Gastrocnemius medialis (tissue), 4 donors: Measurements from ENCODE around the gene CDC14B. TPM values are rescaled to one million over a fixed set of nuclear protein-coding genes. Genes with fewer than 3 reads are reported as not detected.

Experiments
- ATAC-seq, 2 donors: fragments of 150-250 bp; one replicate each; pipeline ENCODE4 v1.9.1; 2016
- DNase-seq, 2 donors: peaks; one replicate each; pipeline ENCODE4 v3.0.0-alpha.2; 2019
- H3K27ac ChIP-seq, 4 donors: fragments of 200-600 bp; sonication (generic); 1 replicate in 1 of 4; 2 replicates in 3 of 4; pipeline ENCODE4 v1.5.1; 2016 to 2018; ENCODE audit warnings: mild to moderate bottlenecking in 2 of 4, moderate library complexity in 1 of 4
- H3K27me3 ChIP-seq, 3 donors: fragments of 200-600 bp; sonication (generic) in 2 of 3; 1 replicate in 1 of 3; 2 replicates in 2 of 3; pipeline versions ENCODE4 v1.5.1 to v1.6.0; 2016 to 2019; ENCODE audit warnings: mild to moderate bottlenecking in 1 of 3, moderate library complexity in 1 of 3
- H3K36me3 ChIP-seq, 2 donors: fragments of 200-600 bp; sonication (generic) in 1 of 2; one replicate each; pipeline ENCODE4 v1.5.1; 2017 to 2018
- H3K4me1 ChIP-seq, 2 donors: fragments of 200-600 bp; sonication (generic) in 1 of 2; one replicate each; pipeline ENCODE4 v1.5.1; 2016 to 2017; ENCODE audit warnings: mild to moderate bottlenecking in 2 of 2
- H3K4me3 ChIP-seq, 4 donors: fragments of 200-600 bp; sonication (generic) in 3 of 4; 1 replicate in 1 of 4; 2 replicates in 3 of 4; pipeline ENCODE4 v1.5.1; 2016 to 2019; ENCODE audit warnings: mild to moderate bottlenecking in 2 of 4
- H3K9me3 ChIP-seq, 3 donors: fragments of 200-600 bp; sonication (generic) in 2 of 3; 1 replicate in 1 of 3; 2 replicates in 2 of 3; pipeline ENCODE4 v1.5.1; 2016 to 2019
- CTCF ChIP-seq, 5 experiments: fragments of 450-650 bp in 3 of 5; fragments of 200-600 bp in 2 of 5; sonication (generic) in 2 of 5; IDR thresholded peaks in 4 of 5; conservative IDR thresholded peaks in 1 of 5; 1 replicate in 4 of 5; 2 replicates in 1 of 5; pipeline ENCODE4 v1.5.1; 2016 to 2019; ENCODE audit warnings: antibody characterized with exemption in 5 of 5, mild to moderate bottlenecking in 3 of 5, moderate library complexity in 3 of 5
- POLR2A ChIP-seq, 2 donors: fragments of 450-650 bp; IDR thresholded peaks; one replicate each; pipeline ENCODE4 v1.6.1; 2017; ENCODE audit warnings: antibody characterized with exemption in 2 of 2, mild to moderate bottlenecking in 2 of 2, moderate library complexity in 2 of 2
- in situ Hi-C, 4 donors: fragments of 200-750 bp; cut with MboI; loops; one replicate each; pipeline versions ENCODE4 v1.15.0 to v1.8.0; 2017; ENCODE audit warnings: low sequenced_read_pairs in 4 of 4
- intact Hi-C: fragments of 100-400 bp; cut with DNase I; formaldehyde crosslinking; loops from one replicate; pipeline ENCODE4 v1.15.1; 2023; ENCODE audit warnings: low total_unique reads
- total RNA-seq, 4 donors: library from RNA; depleted of rRNA; stranded (reverse); fragments of >200 nt; gene quantifications; one replicate each; pipeline versions ENCODE4 v1.1.0 to v1.2.3, GENCODE V29; 2016

CDC14B gene
- total RNA-seq, 4 donors from 2014 or later = 2.0 to 9.4 (median 5.5) TPM

DNA sequence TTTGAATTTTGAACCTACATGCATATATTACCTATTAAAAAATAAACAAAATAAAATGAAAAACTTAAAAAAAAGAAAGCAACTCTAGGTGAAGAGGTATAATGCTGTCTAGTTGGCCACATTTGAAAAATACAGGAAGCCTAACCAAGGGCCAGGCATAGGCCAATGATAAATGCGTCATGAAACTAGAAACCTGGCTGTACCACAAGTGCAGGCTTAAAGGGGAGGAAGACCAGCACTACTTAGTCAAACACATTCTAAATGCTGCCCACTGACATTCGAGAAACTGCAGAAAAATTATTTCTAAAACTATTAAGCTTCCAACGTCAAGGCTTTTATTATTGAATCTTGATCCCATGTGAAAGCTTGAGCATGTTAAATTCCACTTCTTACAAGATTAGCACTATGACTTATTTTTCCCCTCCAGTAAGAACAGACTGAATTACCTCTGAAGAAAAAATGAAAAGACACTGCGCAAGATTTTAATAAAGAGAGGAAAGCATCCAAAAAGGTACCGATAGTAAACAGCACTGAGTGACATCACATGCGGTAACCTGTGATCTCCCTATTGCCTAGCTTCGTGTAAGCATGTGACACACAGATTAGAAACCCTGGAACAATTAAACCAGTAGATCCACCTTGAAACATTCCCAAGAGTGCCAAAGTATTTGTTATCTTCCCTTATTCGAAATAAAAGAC is 16.2 kb downstream of the CDC14B start:
- no peaks in the 10 kb centered on the region for H3K9me3 ChIP-seq
- intact Hi-C loops = loop anchor here (1.0 kb wide), 1 partner anchor 43 kb away; no protein-coding TSS in a partner anchor
- H3K27ac ChIP-seq = peak overlapping the region; percentile 73 to 84 (median 78)
- in situ Hi-C loops = loop anchor here in 1 of 4 donors (10.0 kb wide), 1 partner anchor 51 kb away; the partner anchor contains the start of gene PRXL2C
- DNase-seq (peak; percentile 18 to 38), ATAC-seq (peak; percentile 89 to 92)
- peak overlapping the region; percentile 10 to 37 (median 27) for H3K4me3 ChIP-seq
- H3K27me3 ChIP-seq = no peaks in the 10 kb centered on the region
- peaks cover 7 to 13% of the 10 kb centered on the region in 2 donors for H3K4me1 ChIP-seq
- no peaks in the 10 kb centered on the region for H3K36me3 ChIP-seq
- TF ChIP-seq CTCF (IDR thresholded peaks at IDR 0.05 in 4 of 5, conservative IDR thresholded peaks at IDR 0.05 in 1 of 5) (no peak), POLR2A (IDR thresholded peaks at IDR 0.05) (peak in 1 of 2 donors; percentile 24)

DNA sequence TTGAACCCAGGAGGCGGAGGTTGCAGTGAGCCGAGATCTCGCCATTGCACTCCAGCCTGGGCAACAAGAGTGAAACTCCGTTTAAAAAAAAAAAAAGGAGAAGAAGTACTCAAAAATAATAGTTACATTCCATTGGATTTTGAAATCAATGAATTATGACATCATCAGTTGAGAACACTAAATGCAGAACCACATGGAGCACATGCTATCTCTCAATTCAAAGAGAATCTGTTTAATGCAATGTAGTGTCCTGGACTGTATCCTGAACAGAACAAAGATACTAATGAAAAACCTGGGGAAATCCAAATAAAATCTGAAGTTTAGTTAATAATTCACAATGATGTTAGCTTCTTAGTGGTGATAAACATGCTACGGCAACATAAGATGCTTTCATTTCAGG is 20.3 kb downstream of the CDC14B start:
- intact Hi-C loops (no loop called here), in situ Hi-C loops (no loop called here)
- Histone ChIP-seq H3K27ac (no peak overlapping the region), H3K4me1 (peaks cover 7 to 13% of the 10 kb centered on the region in 2 donors), H3K27me3 (no peaks in the 10 kb centered on the region), H3K9me3 (no peaks in the 10 kb centered on the region), H3K36me3 (no peaks in the 10 kb centered on the region), H3K4me3 (no peak overlapping the region)
- no peak for TF ChIP-seq POLR2A (IDR thresholded peaks at IDR 0.05)
- no peak for TF ChIP-seq CTCF (IDR thresholded peaks at IDR 0.05 in 4 of 5, conservative IDR thresholded peaks at IDR 0.05 in 1 of 5)
- DNase-seq (no peak), ATAC-seq (no peak)

DNA sequence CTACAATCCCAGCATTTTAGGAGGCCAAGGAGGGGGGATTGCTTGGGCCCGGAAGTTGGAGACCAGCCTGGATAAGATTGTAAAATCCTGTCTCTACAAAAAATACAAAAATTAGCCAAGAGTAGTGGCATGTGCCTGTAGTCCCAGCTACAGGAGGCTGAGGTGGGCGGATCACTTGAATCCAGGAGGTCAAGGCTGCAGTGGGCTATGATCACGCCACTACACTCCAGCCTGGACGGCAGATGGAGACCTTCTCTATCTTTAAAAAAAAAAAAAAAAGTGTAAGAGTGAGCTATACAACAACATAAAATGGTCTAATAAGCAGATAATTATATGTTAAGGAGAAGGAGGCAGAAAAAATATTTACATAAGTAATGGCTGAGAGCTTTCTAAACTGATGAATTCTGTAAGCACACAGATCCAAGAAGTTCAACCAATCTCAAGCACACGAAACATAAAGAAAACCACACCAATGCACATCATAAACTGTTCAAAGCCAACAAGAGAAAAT is 23.0 kb downstream of the CDC14B start:
- Histone ChIP-seq H3K27me3 (no peaks in the 10 kb centered on the region), H3K36me3 (no peaks in the 10 kb centered on the region), H3K4me1 (no peaks in the 10 kb centered on the region), H3K4me3 (no peak overlapping the region), H3K9me3 (no peaks in the 10 kb centered on the region), H3K27ac (no peak overlapping the region)
- DNase-seq (no peak), ATAC-seq (no peak)
- TF ChIP-seq CTCF (IDR thresholded peaks at IDR 0.05 in 4 of 5, conservative IDR thresholded peaks at IDR 0.05 in 1 of 5) (no peak), POLR2A (IDR thresholded peaks at IDR 0.05) (no peak)
- in situ Hi-C loops = no loop called here
- intact Hi-C loops = no loop called here

GRCh38 chr9:96587338-96588315 is 32.0 kb downstream of the CDC14B start:
- Histone ChIP-seq H3K27me3 (no peaks in the 10 kb centered on the region), H3K36me3 (no peaks in the 10 kb centered on the region)
- no peak for ATAC-seq

More at GRCh38 chr9:96587338-96588315, 32.0 kb downstream of the CDC14B start:
- in situ Hi-C loops = loop anchor here in 1 of 4 donors (10.0 kb wide), 1 partner anchor 63 kb away; no protein-coding TSS in a partner anchor
- H3K4me1 ChIP-seq = no peaks in the 10 kb centered on the region
- H3K27ac ChIP-seq = no peak overlapping the region
- TF ChIP-seq POLR2A (IDR thresholded peaks at IDR 0.05) = no peak
- TF ChIP-seq CTCF (IDR thresholded peaks at IDR 0.05 in 4 of 5, conservative IDR thresholded peaks at IDR 0.05 in 1 of 5) = no peak
- intact Hi-C loops = no loop called here
- H3K4me3 ChIP-seq = no peak overlapping the region
- DNase-seq = no peak
- H3K9me3 ChIP-seq = no peaks in the 10 kb centered on the region
